IPS-15b (cell line): ENCODE results near the gene SSH3.

ENCODE experiments used
- H3K27me3 ChIP-seq: one replicate; pipeline ENCODE4 v1.6.1; 2013; ENCODE audit warnings: low read length; ENCODE audit not compliant: control insufficient read depth, insufficient read depth
- H3K36me3 ChIP-seq: one replicate; pipeline ENCODE4 v1.6.1; 2013; ENCODE audit warnings: low read length; ENCODE audit not compliant: control insufficient read depth, insufficient read depth
- H3K4me1 ChIP-seq: one replicate; pipeline ENCODE4 v1.6.1; 2013; ENCODE audit warnings: mild to moderate bottlenecking, low read length; ENCODE audit not compliant: control insufficient read depth, insufficient read depth
- H3K4me3 ChIP-seq: one replicate; pipeline ENCODE4 v1.5.1; 2013; ENCODE audit warnings: low read depth, low read length
- H3K9ac ChIP-seq: one replicate; pipeline ENCODE4 v1.6.1; 2013; ENCODE audit warnings: low read depth, mild to moderate bottlenecking, low read length
- H3K9me3 ChIP-seq: one replicate; pipeline ENCODE4 v1.6.1; 2013; ENCODE audit warnings: mild to moderate bottlenecking, low read length; ENCODE audit not compliant: control insufficient read depth, insufficient read depth

SSH3 gene

GRCh38 chr11:67285541-67286498 is 17.5 kb upstream of the SSH3 start:
- Histone ChIP-seq H3K4me1 (no peaks in the 10 kb centered on the region), H3K27me3 (no peaks in the 10 kb centered on the region), H3K9ac (no peak overlapping the region), H3K36me3 (peaks cover 57% of the 10 kb centered on the region), H3K4me3 (no peak overlapping the region), H3K9me3 (no peaks in the 10 kb centered on the region)

- H3K9ac ChIP-seq, result no peak overlapping the region
- no peaks in the 10 kb centered on the region for H3K4me1 ChIP-seq
- no peaks in the 10 kb centered on the region for H3K9me3 ChIP-seq
- no peaks in the 10 kb centered on the region for H3K27me3 ChIP-seq
- H3K36me3 ChIP-seq, result peaks cover 54% of the 10 kb centered on the region
- no peak overlapping the region for H3K4me3 ChIP-seq
Measured at GRCh38 chr11:67286621-67287333, 16.6 kb upstream of the SSH3 start.

DNA sequence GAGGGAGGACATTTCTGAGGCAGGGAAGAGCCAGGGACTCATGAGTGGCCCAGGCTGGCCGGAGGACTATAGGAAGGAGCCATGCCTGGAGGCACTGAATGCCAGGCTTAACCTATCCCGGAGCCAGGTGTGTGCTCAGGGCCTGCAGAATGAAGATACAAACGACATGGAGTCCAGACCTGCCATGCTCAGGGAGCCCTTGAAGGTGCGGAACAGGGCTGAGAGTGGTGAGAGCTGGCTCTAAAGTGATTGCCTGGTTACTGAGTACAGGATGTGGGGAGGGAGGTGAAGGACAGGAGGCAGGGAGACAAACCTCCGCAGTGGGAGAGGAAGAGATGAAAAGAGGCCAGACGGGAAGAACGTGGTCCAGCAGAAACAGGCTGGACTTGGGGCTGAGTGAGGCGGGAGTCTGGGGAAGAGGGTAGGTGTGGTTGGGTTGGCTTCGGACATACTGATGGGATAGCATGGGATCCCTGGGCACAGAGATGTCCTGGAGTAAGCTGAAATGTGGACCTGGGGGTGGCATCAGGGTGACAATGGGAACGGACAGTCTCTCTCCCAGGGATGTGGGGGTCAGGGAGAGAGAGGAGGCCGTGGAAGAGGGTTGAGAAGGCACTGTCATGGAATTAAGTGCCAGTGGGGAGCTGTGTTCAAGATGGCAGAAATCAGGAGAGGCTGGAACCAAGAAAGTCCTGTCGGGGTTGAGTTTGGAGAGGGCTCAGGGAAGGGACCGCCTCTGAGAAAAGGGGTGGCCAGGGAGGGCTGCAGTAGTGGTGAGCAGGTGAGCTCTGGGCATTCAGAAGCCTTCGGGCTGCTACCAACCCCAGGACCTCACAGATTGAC is 15.8 kb upstream of the SSH3 start:
- no peaks in the 10 kb centered on the region for H3K9me3 ChIP-seq
- H3K27me3 ChIP-seq, result no peaks in the 10 kb centered on the region
- H3K4me1 ChIP-seq, result no peaks in the 10 kb centered on the region
- H3K36me3 ChIP-seq, result peaks cover 52% of the 10 kb centered on the region
- H3K9ac ChIP-seq, result peak overlapping the region; percentile 79
- peak overlapping the region; percentile 76 for H3K4me3 ChIP-seq

GRCh38 chr11:67288198-67288451 is 15.2 kb upstream of the SSH3 start:
- no peaks in the 10 kb centered on the region for H3K4me1 ChIP-seq
- H3K27me3 ChIP-seq, result no peaks in the 10 kb centered on the region
- peak overlapping the region; percentile 76 for H3K4me3 ChIP-seq
- H3K9ac ChIP-seq, result peak overlapping the region; percentile 79
- peaks cover 47% of the 10 kb centered on the region for H3K36me3 ChIP-seq
- H3K9me3 ChIP-seq, result no peaks in the 10 kb centered on the region

- no peaks in the 10 kb centered on the region for H3K27me3 ChIP-seq
- H3K4me3 ChIP-seq, result peak overlapping the region; percentile 76
- H3K36me3 ChIP-seq, result peaks cover 46% of the 10 kb centered on the region
- H3K4me1 ChIP-seq, result no peaks in the 10 kb centered on the region
- peak overlapping the region; percentile 79 for H3K9ac ChIP-seq
- H3K9me3 ChIP-seq, result no peaks in the 10 kb centered on the region
Measured at GRCh38 chr11:67288452-67289225, 14.7 kb upstream of the SSH3 start.

- Histone ChIP-seq H3K9me3 (no peaks in the 10 kb centered on the region), H3K9ac (peak within 1 kb of the TSS; percentile 79), H3K27me3 (no peaks in the 10 kb centered on the region), H3K4me3 (peak within 1 kb of the TSS; percentile 76), H3K36me3 (peaks cover 40% of the 10 kb centered on the region), H3K4me1 (no peaks in the 10 kb centered on the region)
Measured at GRCh38 chr11:67289226-67289650, 14.1 kb upstream of the SSH3 start, which contains the start of gene ANKRD13D. ANKRD13D (plus strand) TSS chr11:67289303; CDS start chr11:67289461, 158 bp downstream.

GRCh38 chr11:67289651-67290479 is 13.5 kb upstream of the SSH3 start:
- Histone ChIP-seq H3K36me3 (peaks cover 37% of the 10 kb centered on the region), H3K9ac (peak overlapping the region; percentile 54), H3K27me3 (no peaks in the 10 kb centered on the region), H3K9me3 (no peaks in the 10 kb centered on the region), H3K4me3 (peak overlapping the region; percentile 75), H3K4me1 (no peaks in the 10 kb centered on the region)

DNA sequence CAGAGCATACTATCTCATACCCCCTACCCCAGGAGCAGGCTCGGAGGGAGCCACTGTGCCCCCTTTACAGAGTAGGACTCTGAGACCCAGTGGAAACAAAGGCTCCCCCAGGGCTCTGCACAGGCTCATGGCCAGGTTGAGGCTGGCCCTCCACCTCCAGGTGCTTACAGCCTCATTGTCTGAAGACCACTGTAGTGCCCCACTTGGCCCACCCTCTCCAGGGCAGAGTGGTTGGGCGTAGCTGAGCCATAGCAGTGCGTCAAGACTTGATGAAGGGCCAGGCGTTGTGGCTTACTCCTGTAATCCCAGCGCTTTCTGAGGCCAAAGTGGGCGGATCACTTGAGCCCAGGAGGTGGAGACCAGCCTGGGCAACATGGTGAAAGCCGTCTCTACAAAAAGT is 12.5 kb upstream of the SSH3 start:
- Histone ChIP-seq H3K4me3 (no peak overlapping the region), H3K4me1 (no peaks in the 10 kb centered on the region), H3K9me3 (no peaks in the 10 kb centered on the region), H3K9ac (no peak overlapping the region), H3K36me3 (peaks cover 31% of the 10 kb centered on the region), H3K27me3 (no peaks in the 10 kb centered on the region)

GRCh38 chr11:67291481-67292381 is 11.6 kb upstream of the SSH3 start:
- no peaks in the 10 kb centered on the region for H3K4me1 ChIP-seq
- H3K4me3 ChIP-seq, result no peak overlapping the region
- H3K36me3 ChIP-seq, result peaks cover 22% of the 10 kb centered on the region
- H3K9ac ChIP-seq, result no peak overlapping the region
- H3K9me3 ChIP-seq, result no peaks in the 10 kb centered on the region
- H3K27me3 ChIP-seq, result no peaks in the 10 kb centered on the region

DNA sequence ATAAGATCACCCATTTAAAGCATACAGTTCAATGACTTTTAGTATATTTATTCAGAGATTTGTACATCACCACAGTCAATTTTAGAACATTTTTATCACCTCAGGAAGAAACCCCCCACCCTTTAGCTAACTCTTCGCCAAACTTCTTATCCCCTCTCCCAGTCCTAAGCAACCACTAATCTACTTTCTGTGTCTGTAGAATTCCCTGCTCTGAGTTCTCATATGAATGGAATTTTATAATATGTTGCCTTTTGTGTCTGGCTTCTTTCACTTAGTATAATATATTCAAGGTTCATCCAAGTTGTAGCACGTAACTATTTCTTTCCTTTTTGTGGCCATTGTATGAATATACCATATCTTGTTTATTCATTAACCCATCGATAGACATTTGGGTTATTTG is 10.7 kb upstream of the SSH3 start:
- Histone ChIP-seq H3K4me3 (no peak overlapping the region), H3K4me1 (no peaks in the 10 kb centered on the region), H3K9me3 (no peaks in the 10 kb centered on the region), H3K27me3 (no peaks in the 10 kb centered on the region), H3K36me3 (peaks cover 20% of the 10 kb centered on the region), H3K9ac (no peak overlapping the region)
